HG02973 (cell line): ENCODE data around the gene PVR.
"Not testable (repeated sequence)": the region's sequence is repeated elsewhere in the genome, so short reads cannot be mapped to it uniquely, and the experiment has no call there.

ENCODE experiments used
- ATAC-seq: cut with Tn5 transposase; IDR thresholded peaks from one replicate; pipeline ENCODE4 v1.9.1; 2021; ENCODE audit warnings: moderate library complexity; ENCODE audit not compliant: unreplicated experiment

The PVR gene, protein sequence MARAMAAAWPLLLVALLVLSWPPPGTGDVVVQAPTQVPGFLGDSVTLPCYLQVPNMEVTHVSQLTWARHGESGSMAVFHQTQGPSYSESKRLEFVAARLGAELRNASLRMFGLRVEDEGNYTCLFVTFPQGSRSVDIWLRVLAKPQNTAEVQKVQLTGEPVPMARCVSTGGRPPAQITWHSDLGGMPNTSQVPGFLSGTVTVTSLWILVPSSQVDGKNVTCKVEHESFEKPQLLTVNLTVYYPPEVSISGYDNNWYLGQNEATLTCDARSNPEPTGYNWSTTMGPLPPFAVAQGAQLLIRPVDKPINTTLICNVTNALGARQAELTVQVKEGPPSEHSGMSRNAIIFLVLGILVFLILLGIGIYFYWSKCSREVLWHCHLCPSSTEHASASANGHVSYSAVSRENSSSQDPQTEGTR

DNA sequence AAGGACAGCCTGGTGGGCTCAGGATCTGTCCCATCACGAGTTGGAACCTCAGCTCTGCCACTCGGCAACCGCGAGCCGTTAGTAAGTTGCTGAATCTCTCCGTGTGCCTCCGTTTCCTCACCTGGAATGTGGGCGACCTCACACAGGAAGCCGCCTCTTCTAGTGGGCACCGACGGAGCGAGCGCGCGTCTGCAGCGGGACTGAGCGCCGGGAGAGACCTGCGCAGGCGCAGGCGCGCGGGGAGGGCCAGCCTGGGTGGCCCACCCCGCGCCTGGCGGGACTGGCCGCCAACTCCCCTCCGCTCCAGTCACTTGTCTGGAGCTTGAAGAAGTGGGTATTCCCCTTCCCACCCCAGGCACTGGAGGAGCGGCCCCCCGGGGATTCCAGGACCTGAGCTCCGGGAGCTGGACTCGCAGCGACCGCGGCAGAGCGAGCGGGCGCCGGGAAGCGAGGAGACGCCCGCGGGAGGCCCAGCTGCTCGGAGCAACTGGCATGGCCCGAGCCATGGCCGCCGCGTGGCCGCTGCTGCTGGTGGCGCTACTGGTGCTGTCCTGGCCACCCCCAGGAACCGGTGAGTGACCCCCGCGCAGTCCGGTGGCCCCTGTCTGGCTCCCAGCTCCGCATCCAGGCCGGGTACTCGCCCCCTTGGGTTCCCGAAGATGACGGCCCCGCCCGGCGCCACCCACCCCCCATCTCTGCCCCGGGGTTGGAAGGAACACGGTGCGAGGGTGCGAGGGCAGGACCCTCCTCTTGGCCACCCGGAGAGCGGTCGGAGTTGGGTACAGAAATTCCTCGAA, at the start of gene PVR:
PVR (plus strand) TSS at position 306 of the 797 bp plus-strand sequence; CDS start at position 493, 187 bp downstream.
- ATAC-seq: no peak

DNA sequence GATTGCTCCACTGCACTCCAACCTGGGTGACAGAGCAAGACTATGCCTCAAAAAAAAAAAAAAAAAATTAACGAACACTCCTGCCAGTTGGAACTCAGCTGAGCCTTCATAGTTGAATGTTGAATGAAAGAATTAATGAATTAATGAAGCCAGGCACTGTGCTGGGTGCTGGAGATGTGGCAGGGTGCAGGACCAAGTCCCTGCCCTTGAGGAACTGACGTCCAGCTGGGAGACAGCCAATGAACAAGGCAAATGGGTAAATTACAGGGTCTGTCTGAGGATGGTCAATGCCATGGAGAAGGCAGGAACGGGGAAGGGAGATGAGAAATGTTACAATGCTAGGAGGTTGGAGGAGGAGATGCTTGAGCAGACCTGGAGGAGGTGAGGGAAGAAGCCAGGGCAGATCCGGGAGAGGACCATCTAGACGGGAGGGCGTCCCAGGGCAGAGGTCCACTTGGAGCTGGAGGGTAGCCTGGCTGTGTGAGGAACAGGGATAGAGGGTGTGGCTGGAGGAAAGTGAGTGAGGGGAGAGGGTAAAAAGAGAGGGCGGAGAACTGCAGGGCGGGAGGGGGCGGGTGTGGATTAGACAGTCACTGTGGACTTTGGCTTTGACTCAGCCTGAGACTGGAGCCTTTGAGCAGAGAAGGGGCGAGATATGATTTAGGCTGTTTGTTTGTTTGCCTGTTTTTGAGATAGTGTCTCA, 47.1 kb upstream of the PVR start:
- no peak for ATAC-seq

DNA sequence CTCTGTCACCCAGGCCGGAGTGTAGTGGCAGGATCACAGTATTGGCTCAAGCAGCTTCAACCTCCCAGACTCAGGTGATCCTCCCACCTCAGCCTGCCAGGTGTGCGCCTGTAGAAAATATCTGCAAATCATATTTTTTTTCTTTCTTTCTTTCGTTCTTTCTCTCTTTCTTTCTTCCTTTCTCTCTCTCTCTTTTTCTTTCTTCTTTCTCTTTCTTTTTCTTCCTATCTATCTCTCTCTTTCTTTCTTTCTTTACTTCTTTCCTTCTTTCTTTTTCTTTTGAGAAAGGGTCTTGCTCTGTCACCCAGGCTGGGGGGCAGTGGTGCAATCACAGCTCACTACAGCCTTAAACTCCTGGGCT, 46.6 kb upstream of the PVR start:
- ATAC-seq: no peak

DNA sequence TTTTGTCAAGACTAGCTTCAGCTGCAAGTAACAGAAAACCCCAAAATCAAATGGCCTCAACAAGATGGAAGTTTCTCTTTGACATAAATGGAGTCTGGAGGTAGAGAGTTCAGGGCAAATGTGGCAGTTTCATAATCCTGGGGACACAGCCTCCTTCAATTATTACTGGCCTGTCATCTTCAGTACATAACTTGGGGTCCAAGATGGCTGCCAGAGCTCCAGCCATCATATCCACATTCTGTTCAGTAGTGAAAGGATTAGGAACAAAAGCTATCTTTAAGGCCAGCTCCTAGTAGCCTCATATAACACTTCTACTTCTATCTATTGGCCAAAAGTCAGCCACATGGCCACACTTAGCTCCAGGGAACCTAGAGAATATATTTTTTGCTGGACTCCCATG, 45.4 kb upstream of the PVR start:
- no peak for ATAC-seq

DNA sequence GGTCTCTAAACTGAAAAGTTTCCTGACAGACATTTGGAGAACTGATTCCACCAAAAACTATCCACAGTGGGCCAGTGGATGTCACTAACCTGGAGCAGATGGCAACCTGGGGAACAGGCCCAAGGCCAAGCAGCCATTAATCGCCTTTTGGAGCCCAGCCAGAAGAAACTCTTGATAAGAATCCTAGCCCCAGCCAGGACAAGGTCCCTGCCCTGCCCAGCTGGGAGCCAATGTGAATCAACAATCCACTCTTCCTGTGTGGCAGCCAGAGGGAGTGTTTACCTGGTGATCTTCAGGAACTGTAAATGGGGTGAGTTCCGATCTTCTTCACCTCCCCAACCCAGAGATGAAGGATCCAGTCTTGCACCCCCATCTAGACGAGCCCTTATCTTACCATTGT, 44.8 kb upstream of the PVR start:
- ATAC-seq: no peak

DNA sequence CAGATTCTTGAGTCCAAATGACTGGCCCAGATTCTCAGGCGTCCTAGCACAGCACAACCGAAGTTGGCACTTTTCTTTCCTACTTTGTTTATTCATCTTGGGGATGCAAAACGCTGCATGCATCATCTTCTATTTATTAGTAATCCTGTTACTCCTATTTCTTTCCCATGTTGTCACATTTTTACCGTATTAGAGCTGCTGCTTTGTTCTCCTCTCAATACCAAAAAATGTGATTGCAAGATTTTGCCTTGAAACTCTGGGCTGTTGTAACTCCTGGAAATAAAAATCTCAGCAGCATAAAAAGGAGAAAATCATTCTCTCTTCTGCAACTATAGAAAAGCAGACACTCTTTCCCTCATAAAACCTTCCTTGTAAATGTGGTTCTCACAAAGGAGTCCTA, 43.2 kb upstream of the PVR start:
- no peak for ATAC-seq

DNA sequence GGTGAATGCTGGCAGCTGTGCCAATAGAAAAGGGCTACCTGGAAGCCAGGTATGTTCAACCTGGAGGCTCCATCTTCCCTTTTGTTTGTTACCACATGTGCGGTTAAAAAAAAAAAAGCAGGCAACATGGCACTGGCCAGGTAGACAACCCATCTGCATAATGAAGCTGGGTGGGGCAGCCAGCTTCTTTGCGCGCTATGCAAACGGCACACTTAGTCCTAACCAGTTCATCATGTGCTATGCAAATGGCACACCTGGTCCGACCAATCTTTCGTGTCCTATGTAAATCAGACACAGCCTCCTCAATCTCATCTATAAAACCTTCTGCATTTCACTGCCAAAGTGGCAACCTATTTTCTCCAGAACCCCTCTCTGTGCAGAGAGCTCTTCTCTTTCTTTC, 41.6 kb upstream of the PVR start:
- no peak for ATAC-seq

DNA sequence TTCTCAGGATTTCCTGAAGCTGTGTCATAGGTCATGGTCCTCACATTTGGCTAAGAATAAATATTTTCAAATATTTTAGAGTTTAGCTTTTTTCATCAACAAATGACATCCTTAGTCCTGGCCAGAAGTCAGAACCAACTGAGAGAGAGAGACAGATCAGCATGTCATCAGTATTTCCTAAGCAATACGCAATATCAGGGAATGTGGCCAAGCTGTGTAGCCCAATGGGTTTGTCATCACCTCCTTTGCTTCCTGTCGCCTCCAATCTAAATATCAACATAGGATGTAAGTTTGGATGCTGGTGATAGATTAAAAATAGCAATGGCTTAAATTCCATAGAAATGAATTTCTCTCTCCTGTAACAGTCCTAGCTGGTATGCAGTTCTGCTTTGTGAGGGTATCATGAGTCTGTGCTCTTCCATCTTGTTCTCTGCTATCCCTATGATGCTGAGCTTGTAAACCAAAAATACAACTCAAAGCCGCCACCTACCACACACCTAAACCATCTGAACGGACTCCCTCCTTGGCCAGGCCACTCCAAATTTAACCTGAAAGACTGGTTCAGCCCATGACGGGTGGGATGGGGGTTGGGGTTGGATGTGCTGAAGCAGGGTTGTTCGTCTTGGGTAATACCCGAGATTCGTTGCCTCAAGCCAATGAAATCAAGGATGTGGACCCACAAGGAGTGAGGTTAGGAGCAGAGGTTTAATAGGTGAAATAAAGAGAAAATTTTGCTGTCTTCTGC, 40.3 kb upstream of the PVR start:
- ATAC-seq: no peak

DNA sequence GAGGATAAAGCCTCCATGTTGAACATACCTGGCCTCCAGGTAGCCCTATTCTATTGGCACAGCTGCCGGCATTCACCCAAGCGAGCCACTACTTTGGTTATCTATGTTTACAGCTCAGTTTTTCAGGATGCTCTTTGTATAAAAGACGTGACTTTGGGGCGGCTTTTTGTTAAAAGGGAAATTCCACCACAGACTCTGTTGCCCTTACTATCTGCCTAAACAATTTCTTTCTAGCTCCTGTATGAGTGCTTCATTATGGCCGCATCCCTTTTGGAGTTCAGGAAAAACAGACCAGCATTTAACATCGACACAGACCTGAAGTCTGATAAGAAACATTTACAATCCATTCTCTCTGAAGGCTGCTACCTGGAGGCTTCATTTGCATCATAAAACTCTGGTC, 39.5 kb upstream of the PVR start:
- no peak for ATAC-seq

DNA sequence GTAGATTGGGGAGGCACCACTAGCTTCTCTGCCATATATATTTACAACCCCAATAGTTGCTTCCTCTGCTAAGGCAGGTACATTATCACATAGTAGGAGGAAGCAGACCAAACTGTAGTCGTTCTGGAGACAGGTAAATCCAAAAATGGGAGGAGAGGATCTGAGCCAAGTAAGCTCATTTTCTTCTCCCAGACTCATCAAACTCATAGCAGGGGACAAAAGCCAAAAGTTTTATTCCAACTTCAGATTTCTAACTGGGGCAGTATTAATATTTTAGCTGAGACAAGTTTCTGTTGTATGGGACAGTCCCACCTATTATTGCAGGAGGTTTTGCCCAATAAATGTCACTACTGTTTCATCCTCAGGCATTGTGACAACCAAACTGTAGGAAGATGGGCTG, 38.2 kb upstream of the PVR start:
- ATAC-seq: no peak

DNA sequence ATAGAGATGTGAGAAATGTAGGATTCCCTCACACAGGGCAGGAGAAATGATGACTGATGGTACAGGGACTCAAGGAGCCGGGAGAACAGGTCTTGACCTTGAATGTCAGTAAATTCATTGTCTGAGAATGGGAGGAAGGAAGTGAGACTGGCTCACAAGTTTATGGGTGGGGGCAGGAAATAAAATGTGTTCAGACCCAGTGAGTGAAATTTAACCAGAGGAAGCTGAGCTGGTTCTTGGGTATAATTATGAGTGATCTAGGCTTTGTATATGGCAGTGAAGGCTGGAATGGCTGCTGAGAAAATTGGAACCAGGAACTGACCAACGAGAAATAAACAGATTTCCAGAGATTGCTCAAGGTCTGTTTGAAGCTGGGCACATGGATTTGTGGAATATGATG, 36.7 kb upstream of the PVR start:
- ATAC-seq: no peak

DNA sequence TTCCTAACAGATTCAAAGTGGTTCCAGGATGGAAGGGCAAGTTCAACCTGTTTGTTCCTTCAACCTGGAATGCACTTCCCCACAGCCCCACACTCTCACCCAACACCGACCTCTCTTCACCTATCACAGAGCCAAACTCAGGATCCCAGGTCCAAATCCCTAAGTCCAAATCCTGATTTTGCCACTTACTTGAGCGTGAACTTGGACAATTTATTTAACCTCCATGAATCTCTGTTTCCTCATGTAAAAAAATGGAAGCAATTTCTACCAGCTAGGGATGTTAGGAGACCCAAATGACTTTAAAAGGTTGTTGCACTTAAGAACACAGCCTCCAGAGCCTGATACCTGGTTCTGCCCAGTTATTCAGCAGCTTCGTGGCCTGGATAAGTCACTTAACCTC, 35.8 kb upstream of the PVR start:
- ATAC-seq: no peak

DNA sequence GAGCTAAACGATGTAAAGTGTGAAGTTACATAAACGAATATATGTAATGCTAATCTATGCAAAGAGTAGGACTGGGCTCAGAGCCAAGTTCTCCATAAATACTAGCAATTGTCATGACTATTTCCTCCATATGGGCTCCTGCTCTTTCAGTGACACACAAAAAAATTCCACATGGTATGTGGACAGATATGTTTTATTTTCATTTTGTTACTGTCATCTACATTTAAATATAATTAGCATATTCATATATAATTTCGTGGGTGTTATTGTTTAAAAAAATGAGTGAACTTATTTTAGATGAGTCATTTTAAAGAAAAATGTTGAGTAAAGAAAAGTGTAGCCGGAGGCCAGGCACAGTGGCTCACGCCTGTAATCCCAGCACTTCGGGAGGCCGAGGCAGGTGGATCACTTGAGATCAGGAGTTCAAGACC, 35.3 kb upstream of the PVR start:
- ATAC-seq: no peak

DNA sequence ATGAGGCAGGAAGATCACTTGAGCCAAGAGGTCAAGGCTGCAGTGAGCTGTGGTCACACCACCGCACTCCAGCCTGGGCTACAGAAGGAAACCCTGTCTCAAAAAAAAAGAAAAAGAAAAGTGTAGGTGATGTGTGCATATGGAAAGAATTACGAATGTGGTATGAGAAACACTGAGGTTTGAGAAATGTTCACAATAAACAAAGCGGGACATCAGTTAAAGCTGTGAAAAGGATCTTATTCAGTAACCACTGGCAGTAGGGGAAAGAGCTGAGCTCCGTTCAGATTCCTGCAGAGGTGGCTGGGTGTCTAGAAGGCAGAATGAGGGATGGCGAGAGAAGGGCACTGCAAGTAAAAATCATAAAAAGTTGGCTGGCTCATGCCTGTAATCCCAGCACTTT, 34.5 kb upstream of the PVR start:
- no peak for ATAC-seq

DNA sequence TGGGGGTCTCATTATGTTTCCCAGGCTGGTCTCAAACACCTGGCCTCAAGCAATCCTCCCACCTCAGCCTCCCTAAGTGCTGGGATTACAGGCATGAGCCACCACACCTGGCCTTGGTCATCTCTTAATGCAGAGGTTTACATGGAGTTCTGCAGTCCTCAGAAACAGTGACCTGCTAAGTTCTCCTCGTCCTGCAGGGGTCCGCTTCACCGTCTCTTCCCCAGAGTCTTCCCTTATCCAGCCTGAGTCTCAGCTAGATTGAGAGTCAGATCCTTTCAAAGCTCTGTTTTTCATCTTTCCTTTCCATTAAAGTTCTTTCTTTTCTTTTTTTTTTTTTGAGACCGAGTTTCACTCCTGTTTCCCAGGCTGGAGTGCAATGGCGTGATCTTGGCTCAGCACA, 33.2 kb upstream of the PVR start:
- not testable (repeated sequence) for ATAC-seq

DNA sequence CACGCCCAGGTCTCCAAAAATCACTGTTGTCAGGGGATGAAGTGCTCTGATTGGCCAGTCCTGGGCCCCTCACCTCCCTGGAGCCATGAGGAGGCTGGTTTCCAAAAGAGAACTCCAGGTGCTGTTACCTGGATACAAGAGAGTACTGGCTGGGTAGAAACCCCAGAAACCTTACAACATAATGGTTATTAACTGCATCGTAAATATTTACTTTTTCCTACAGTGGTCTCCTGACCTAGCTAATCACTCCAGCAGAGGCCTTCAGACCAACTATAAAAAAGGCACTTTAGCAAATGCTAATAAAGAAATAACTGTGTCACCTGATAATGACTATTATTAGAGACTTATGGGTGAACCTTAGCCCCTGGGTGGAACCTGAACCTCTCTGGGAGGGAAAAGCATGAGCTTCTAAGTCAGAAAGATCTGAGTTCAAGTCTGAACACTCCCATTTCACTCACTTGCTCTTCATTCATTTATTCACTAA, 31.9 kb upstream of the PVR start:
- ATAC-seq: no peak

DNA sequence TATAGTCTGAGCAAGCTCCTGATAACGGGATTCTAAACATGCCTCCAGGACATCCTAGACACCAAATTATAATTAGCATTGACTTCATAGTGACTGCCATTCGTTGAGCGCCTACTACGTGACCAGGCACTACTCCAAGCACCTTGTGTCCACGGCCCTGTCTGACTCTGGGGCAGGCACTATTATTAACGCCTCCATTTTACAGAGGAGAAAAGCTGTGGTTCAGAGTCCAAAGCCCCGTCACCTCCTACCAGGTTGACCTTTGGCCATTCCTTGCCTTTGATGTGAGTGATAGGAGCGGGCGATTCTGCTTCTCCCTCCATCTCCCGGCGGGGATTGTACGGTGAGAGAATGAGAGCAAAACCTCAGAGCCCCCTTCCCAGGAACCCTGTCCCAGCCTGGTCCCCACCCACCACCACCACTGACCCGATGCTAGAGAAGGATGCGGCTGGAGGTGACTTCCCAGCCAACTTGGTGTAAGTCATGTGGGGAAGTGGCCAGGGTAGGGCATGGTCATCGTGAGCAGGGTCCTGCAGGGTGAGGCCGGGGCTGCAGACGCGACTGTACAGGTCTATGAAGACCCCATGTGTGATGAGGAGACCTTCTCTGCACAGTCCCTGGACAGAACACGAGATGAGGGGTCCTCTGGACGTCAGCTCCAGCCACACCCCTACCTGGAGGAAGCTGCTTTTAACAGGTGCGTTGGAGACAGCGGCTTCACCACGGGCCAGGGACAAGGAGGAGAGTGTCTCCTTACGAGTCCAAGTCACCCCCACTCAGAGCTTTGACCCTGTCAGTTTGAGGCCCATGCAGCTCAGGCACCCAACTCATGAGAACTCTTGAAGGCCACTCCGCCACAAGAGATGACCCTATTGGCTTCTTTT, 30.2 kb upstream of the PVR start, which contains the start of gene IGSF23:
IGSF23 (plus strand) TSS at position 269 of the 884 bp plus-strand sequence; CDS start at position 352, 83 bp downstream.
- ATAC-seq: no peak

DNA sequence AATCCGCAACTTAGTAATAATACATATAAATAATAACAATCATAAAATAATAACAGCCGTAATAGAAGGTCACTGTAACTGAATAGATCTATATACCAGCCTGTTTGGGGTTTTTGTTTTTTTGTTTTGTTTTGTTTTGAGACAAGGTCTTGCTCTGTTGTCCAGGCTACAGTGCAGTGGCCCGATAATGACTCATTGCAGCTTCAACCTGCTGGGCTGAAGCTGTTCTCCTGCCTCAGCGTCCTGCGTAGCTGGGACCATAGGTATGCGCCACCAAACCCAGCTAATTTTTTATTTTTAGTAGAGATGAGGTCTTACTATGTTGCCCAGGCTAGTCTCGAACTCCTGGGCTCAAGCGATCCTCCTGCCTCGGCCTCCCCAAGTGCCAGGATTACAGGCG, 29.4 kb upstream of the PVR start:
- no peak for ATAC-seq

DNA sequence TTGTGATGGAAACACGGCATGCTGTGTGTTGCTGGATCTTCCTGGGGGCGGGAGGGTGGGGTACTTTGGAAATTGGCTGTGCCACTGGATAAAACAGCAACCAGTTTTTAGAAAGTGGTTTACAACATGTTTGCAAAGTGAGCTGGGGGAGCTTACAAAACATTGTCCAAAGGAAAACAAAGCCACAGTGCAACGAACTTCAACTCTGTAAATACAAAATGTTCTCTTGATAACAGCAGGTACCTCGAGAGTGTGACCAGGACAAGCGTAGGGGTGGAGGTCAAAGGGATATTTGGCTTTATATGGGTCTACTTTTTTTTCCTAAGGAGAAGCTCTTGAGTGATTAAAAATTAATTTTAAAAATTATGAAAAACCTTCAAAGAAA, 27.9 kb upstream of the PVR start:
- ATAC-seq: no peak
